Upper lobe of left lung (tissue), 4 donors: ENCODE results near the gene UBE3B.

ENCODE experiments used
- CTCF ChIP-seq, 6 experiments: fragments of 450-650 bp in 4 of 6; fragments of 200-600 bp in 2 of 6; sonication (generic) in 2 of 6; IDR thresholded peaks; one replicate each; pipeline ENCODE4 v1.5.1; 2016 to 2019; ENCODE audit warnings: antibody characterized with exemption in 6 of 6
- EP300 ChIP-seq, 4 donors: sonication (generic); formaldehyde crosslinking; IDR thresholded peaks; one replicate each; pipeline ENCODE4 v1.5.1; 2017; ENCODE audit warnings: antibody characterized with exemption in 4 of 4, control low read depth in 2 of 4
- POLR2A ChIP-seq, 4 donors: fragments of 450-650 bp; IDR thresholded peaks; one replicate each; pipeline ENCODE4 v1.5.1; 2016 to 2017; ENCODE audit warnings: antibody characterized with exemption in 4 of 4, mild to moderate bottlenecking in 2 of 4
- POLR2AphosphoS5 ChIP-seq, 2 donors: sonication (generic); formaldehyde crosslinking; IDR thresholded peaks; one replicate each; pipeline ENCODE4 v1.5.1; 2017; ENCODE audit warnings: antibody characterized with exemption in 2 of 2

GRCh38 chr12:109534456-109534855, 57.0 kb downstream of the UBE3B start:
- no peak for TF ChIP-seq POLR2AphosphoS5 (IDR thresholded peaks at IDR 0.05)
- no peak for TF ChIP-seq CTCF (IDR thresholded peaks at IDR 0.05)
- TF ChIP-seq POLR2A (IDR thresholded peaks at IDR 0.05): no peak
- no peak for TF ChIP-seq EP300 (IDR thresholded peaks at IDR 0.05)
